NCI-H226 (cell line): ENCODE results near the gene ZSCAN10.
A peak's percentile ranks its signal among the peaks of the same experiment; 100 is the strongest.

ENCODE experiments used
- DNase-seq: peaks from one replicate; pipeline ENCODE4 v3.0.0-alpha.2; 2015

Gene ZSCAN10

DNA sequence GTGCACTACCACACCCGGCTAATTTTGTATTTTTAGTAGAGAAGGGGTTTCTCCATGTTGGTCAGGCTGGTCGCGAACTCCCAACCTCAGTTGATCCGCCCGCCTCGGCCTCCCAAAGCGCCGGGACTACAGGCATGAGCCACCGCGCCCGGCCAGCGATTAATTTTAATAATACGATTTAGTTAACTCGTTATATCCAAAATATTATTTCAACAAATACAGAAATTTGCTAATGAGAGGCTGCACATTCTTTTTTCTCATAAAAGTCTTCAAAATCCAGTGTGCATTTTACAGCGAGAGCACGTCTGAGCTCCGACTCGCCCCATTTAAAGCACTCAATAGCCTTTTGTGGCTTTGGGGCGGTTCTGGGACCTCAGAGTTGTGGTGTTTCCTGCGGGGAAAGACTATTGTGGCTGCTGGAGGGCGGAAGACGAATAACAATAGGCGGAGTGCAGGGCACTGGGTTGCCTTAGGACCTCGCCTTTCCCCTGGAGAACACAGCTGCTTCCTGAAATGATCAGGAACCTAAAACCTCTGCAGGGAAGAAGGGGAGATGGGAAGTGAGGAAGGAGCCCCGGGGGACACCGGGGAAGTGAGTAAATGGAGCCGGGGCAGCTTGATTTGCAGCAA, 2.9 kb upstream of the ZSCAN10 start:
- no peak for DNase-seq

DNA sequence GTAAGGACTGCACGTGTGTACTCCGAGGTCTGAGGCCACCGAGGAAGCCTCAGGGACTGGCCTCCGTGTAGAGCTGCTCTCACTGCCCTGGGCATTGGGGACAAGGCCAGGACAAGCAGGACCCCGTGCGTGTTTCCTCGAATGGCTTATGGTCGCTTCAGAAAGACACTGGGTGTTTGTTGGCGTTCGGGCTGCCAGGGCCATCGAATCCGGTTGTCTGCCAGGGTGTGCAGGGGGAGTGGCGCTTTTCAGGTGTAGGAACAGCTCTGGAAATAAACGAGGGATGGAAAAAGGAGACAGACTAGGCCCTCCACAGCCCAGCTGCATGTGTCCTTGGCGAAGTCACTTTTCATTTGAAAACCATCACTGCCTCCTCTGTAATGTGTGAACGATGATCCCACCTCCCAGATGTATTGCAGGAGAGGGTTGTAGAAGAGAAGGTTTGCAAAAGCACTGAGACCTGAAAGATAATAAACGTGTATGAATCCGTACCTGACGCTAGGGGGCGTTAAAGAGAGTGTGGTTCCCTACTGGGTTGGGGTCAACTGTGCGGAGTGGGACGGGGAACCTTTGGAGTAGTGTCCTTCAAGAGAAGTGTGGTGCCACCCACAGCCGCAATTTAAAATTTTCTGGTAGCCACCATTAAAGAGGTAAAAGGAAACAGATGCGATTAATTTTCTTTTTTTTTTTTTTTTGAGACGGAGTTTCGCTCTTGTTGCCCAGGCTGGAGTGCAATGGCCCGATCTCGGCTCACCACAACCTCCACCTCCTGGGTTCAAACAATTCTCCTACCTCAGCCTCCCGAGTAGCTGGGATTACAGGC, 2.1 kb upstream of the ZSCAN10 start:
- no peak for DNase-seq

DNA sequence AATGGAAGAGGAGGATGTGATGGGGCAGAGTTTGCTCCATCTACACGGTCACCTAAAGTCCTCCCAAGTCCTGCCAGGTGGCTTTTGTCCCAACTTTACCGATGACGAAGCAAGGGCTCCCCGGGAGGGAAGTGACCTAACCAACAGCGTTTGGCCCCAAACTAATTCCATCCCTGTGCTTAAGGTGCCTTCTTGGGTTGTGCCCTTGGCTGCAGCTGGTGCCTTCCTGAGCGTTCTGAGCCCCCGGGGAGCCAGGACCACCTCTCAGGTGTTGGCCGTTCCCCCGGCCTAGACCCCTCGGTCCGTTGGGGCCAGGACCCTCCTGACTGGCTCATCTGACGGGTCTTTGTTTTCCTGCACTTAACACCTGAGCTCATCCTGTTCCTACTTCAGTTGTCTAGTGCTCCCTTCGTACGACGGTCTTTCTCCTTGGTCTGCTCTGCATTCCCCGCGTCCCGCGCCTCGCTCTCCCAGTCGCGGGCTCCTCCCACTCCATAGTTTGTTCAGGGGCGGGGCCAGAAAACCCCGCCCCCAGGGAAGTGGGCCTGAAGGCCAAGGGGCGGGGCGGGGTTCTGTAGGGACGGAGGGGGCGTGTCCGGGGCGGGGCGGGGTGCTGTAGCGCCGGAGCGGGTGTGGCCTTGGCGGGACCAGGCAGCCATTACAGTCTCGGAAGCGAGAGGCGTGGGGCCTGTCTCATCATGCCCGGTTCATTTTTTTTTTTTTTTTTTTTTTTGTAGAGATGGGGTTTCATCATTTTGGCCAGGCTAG, 822 bp upstream of the ZSCAN10 start:
- peak; percentile 83 for DNase-seq

DNA sequence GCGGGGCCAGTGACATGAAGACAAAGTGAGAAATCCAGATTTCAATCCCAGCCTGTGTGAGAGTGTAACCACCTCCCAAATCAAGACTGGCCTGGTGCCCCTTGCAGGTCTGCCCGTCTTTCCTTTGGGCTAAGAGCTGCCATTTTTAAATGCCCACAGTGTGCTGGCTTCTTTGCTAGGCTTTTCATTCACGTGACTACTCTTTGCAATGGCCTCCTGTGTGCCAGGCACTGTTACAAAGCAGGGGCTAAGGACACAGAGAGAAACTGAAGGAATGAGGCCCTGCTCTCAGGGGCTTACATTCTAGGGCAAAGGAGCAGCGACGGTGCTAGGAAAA, 269 bp upstream of the ZSCAN10 start:
- DNase-seq, result no peak

DNA sequence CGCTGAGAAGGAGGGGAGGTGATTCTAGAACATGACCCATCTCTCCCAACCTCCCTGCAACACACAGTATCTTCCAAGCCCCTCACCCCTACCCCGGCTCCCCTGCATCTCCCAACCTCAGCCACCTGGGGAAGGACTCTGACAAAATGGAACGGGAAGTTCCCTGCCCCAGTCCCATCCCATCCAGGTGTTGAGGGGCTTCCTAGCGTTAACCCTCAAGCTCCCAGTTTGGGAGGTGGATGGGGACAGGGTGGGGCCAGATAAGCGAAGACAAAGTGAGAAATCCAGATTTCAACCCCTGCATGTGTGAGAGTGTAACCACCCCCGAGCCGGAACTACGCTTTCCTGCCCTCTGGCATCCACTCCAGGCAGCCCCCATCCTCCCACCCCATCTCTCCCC, 1.8 kb downstream of the ZSCAN10 start:
- DNase-seq, result no peak

DNA sequence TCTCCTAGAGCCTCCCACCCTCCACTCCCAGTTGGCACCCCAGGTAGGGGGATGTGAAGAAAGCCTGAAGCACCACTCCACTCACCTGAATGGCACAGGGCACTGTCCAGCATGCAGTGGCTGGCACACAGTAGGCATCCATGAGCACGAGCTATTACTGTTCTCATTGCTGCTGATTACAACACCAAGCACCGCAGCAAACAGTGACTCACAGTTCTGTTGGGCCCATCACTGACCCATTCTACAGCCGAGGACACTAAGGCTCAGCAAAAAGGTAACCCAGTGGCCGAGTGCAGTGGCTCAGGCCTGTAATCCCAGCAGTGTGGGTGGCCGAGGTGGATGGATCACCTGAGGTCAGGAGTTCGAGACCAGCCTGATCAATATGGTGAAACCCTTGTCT, 2.7 kb downstream of the ZSCAN10 start:
- no peak for DNase-seq

DNA sequence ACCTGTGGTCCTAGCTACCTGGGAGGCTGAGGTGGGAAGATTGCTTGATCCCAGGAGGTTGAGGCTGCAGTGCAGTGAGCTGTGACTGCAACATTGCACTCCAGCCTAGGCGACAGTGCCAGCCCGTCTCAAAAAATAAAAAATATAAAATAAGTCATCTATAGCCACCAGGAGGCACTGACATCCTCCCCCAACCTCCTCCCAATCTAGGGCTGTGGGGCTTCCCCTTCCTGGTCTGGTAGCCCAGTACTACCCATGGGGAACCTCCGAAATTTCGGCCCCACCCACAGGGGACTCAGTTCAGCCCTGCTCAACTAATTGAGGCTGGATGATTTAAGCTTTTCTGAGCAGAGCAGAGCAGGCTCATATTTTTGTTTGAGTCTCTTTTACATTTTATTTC, 3.2 kb downstream of the ZSCAN10 start:
- peak; percentile 15 for DNase-seq

DNA sequence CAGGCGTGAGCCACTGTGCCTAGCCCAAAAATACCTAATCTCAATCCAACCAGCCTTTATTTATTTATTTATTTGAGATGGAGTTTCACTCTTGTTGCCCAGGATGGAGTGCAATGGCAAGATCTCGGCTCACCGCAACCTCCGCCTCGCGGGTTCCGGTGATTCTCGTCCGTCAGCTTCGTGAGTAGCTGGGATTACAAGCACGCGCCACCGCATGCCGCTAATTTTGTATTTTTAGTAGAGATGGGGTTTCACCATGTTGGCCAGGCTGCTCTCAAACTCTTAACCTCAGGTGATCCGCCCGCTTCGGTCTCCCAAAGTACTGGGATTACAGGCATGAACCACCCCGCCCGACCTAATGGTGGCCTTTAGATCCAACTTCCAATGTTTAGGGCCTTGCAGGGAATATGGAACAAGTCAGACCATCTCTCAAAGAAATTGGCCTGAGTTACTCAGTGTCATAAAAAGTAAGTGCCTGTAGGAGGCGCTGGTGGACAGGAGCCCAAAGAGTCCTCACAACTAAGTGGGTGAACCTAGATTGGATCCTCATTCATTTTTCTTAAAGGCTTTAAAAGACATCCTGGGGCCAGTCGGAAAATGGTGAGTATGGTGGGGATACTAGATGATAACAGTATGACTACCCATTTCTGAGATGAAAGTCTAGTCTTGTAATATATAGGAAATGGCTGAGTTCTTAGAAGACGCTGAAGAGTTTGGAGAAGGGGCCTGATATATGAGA, 4.6 kb downstream of the ZSCAN10 start:
- DNase-seq, result no peak

DNA sequence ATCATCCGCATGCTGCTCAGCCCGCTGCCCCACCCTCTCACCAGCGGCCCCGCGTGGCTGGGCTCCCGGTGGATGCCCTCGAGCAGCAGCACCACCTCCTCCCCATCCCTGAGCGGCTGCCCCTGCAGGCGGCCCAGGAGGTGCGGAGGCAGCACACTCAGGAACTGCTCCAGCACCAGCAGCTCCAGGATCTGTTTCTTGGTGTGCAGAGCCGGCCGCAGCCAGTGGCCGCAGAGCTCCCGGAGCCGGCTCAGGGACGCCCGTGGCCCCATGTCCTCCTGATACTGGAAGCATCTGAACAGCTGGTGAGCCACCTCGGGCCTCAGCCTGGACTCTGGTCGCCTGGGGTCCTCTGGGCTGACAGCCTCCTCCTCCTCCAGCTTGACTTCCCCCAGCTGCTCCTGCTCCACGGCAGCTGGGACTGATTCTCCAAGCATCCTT, 6.6 kb downstream of the ZSCAN10 start:
- DNase-seq, result no peak

DNA sequence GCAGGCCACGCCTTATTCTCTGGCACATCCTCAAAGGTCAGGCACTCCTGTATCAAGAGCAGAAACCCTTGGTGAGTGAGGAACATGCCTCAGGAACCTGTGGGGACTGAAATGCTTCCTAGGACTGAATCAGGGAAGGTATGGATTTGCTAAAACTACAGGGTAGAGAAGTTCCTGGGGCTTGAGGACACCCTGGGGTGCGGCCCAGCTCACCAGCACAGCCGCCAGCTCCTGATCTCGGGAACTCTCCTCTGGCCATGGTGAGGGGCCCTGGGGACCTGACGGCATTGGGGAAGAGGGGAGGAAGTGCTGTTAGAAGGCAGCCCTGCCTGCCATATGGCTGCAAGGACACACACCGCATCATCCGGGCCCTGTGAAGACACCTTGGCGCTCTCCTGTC, 7.5 kb downstream of the ZSCAN10 start:
- no peak for DNase-seq

DNA sequence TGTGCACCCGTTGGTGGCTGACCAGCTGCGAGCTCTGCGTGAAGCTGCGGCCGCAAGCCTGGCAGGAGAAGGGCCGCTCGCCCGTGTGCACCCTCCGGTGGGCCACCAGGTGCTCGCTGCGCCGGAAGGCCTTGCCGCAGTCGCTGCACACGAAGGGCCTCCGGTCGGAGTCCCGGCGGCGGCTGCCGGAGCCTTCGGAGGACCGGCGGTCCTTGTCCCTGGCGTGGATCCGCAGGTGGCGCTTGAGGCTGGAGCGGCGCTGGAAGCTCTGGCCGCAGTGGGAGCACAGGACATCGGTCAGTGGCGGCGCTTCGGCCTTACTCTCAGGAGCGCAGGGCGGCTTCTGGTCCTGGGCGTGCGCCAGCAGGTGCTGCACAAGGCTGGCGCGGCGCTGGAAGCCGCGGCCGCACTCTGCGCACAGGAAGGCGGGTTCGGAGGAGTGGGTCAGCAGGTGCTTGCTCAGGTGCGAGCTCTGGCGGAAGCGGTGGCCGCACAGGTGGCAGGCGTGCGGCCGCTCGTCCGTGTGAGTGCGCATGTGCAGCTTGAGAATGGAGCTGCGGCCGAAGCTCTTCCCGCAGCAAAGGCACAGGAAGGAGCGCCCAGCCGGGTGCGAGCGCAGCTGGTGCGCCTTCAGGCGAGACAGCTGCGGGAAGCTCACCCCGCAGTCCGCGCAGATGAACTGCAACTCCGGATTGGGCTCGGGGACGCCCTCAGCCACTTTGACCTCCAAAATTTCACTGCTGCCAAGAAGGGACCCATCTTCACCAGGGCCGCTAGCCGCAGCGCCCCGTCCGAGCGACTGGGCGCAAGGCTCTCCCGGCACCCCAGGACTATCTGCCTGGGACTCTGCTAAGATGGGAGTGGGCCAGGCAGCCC, 9.1 kb downstream of the ZSCAN10 start:
- DNase-seq, result no peak

DNA sequence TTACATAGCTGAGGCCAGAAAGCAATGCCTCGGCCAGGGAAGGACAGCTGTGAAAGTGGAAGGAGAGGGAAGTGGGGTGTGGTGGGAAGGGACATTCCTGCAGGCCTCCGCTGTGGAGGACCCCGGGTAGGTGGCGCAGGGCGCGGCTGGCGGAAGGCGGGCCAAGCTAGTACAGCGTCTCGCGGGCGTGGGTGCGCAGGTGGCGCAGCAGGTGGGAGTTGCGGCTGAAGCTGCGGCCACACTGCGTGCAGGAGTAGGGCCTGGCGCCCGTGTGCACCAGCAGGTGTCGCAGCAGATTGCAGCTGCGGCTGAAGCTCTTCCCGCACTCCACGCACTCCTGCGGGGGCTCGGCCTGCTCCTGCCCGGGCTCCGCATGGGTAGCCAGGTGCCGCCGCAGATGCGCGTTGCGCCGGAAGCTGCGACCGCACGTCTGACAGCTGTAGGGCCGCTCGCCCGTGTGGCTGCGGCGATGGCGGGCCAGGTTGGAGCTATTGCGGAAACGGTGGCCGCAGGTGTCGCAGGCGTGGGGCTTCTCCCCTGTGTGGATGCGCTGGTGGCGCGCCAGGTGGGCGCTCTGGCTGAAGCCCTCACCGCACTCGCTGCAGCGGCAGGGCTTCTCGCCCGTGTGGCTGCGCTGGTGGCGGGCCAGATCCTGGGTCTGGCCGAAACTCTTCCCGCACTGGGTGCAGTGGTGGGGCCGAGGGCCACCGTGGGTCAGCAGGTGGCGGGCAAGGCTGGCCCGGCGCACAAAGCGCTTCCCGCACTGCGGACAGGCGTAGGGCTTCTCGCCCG, 10.0 kb downstream of the ZSCAN10 start:
- DNase-seq, result no peak

DNA sequence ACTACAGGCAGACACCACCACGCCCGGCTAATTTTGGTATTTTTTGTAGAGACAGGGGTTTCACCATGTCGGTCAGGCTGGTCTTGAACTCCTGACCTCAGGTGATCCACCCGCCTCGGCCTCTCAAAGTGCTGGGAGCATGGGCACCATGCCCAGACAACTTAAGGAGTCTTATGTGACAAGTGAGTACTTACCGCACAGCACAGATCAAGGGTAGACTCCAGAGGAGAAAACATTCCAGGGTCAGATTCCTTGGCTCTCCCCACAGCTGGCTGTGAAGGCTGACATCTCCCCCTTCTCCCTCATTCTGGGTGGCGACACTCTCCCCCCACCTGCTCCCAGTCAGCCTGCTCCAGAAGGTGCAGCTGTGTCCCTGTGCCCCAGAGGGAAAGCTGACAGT, 10.6 kb downstream of the ZSCAN10 start:
- no peak for DNase-seq

DNA sequence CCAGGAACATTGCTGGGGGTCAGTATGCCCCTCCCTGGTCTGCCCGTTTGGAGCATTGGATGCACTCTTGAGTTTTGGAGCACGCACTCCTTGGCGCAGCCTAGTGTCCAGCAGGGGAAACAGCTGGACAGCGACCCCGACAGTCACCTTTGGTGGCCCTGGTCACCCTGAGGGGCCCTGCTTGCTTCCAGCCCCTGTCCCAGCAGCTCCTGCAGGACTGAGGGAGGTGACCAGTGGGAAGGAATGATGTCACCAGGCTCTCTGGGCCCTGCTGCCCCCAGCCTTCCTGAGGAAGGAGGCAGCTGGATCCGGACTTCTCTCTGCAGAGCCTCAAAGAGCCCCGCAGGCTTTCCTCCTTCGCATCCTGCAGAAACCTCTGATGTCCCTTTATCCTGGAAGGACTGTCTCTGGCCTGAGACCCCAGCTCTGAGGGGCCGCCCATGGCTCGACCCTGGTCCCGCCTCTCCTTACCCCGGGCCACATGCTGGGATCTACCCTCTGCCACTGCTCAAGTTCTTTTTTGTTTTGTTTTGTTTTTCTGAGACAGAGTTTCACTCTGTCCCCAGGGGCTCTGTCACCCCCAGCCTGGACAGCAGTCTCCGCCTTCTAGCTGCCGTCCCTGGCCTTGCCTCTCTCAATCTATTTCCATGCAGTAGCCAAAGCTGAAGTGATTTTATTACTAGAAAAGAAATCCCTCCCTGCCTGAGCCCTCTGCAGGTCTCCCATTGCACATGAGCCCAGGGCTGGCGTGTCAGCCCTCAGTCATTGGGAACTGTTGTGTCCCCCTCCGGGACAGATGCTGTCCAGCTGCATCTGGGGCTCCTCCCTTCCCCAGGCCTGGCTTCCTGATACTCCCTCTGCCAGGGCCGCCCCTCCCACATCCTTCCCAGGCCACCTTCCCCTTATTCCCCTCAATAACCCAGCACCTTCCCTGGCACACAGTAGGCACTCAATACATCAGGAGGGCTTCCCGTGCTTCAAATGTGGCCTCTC, 11.6 kb downstream of the ZSCAN10 start:
- DNase-seq, result no peak

DNA sequence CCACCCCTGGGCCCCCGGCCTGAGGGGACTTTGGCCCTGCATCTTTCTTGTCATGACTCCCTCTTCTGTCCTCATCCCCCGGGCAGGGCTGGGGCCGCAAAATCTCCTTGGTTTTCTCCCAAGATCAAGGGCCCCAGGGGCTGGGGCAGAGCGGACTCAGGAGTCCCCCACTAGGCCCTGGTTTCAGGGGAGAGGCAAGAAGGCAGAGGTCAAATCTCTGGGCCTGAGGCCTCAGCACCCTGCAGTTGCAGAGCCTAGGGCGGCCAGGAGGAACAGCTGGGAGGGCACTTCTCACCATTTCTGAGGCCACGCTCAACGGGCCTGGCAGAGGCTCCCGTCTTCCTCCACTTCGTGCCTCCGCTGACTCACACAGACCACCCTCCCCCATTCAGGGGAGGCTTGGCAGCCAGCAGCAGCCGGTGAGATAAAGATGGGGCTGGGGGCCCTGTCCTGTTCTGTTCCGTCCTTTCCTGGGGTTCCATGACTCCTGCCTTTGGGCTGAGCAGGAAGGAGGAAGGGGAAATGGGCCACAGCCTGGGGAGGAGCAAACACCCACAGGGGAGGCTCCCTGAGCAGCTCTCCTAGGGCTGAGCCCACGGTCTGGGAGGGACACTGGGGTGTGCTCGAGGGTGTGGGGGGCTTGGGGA, 12.4 kb downstream of the ZSCAN10 start:
- DNase-seq, result no peak

DNA sequence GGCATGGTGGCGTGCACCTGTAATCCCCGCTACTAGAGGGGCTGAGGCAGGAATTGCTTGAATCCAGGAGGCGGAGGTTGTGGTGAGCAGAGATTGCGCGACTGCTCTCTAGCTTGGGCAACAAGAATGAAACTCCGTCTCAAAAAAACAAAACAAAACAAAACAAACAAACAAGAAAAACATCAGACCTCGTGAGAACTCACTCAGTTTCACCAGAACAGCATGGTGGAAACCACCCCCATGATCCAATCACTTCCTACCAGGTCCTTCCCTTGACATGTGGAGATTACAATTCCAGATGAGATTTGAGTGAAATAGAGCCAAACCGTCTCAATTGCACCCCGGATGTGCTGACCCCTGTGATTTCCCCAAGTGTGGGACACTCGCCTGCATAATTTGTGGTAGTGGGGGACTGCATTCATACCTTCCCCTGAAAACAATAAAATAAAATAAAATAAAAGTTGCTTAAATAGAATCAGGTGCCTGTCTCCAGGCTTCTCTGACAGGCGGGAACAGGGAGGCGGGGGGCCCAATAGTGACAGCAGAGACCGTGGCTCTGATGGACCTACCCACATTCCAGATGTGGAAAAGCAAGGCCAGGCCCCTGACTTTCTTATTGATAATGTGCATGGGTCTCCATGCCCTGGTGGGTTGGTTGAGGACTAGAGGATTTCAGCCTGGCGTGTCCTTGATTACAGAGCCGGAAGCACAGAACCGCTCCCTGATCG, 13.1 kb downstream of the ZSCAN10 start:
- DNase-seq, result no peak

DNA sequence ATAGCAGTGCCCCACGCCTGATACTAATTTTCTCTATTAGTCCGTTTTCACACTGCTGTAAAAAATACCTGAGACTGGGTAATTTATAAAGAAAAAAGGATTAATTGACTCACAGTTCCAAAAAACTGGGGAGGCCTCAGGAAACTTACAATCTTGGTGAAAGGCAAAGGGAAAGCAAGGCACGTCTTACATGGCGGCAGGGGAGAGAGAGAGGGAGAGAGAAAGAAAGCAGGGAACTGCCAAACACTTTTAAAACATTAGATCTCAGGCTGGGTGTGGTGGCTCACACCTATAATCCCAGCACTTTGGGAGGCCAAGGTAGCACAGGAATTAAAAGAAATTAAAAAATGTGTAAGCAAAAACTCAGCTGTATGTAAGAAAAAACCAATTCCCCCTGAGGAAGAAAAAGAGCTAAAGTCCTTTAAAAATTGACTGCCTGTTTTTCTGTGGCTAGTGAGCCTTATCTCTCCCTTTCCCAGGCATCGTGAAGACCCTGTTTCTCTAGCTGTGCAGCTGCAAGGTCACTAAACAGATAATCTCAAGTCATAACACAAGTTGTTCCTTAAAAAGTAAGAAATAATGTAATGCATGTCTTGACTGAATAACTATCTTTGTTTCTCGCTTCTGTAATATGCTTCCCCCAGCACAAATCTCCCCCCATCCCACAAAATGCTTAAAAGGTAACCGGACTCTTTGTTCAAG, 14.0 kb downstream of the ZSCAN10 start:
- DNase-seq, result no peak

DNA sequence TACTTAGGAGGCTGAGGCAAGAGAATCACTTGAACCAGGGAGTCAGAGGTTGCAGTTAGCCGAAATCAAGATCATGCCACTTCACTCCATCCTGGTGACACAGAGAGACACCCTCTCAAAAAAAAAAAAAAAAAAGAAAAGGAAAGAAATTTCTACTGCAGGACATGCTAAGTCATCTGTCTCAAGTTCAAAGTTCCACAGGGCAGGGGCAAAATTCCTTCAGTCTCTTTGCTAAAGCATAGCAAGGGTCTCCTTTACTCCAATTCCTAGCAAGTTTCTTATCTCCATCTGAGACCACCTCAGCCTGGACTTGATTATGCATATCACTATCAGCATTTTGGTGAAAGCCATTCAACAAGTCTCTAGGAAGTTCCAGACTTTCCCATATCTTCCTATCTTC, 14.6 kb downstream of the ZSCAN10 start:
- no peak for DNase-seq
